Astrocyte of the spinal cord (primary cell): ENCODE data around the gene VPS33A.
"Not testable (repeated sequence)": the region's sequence is repeated elsewhere in the genome, so short reads cannot be mapped to it uniquely, and the experiment has no call there.

ENCODE experiments used
- DNase-seq: peaks from one replicate; pipeline ENCODE4 v3.0.0; 2011; ENCODE audit warnings: low read depth, low spot score
- H3K4me3 ChIP-seq: 2 replicates; pipeline ENCODE4 v1.5.1; 2011; ENCODE audit warnings: low read depth, mild to moderate bottlenecking, low read length, moderate library complexity
- CTCF ChIP-seq: IDR thresholded peaks from 2 replicates; pipeline ENCODE4 v1.5.1; 2012; ENCODE audit warnings: low read depth, mild to moderate bottlenecking, low read length, inconsistent platforms
- in situ Hi-C: cut with HindIII; loops from 2 replicates; pipeline ENCODE4 v1.10.0; 2017; ENCODE audit warnings: low sequenced_read_pairs

The VPS33A gene

GRCh38 chr12:122265476-122265875, 818 bp downstream of the VPS33A start:
- DNase-seq: no peak
- H3K4me3 ChIP-seq: peak overlapping the region; percentile 97
- in situ Hi-C loops: no loop called here
- no peak for TF ChIP-seq CTCF

- in situ Hi-C loops, H3K4me3 ChIP-seq, DNase-seq: not testable (repeated sequence)
Observed at GRCh38 chr12:122260735-122261134, 5.6 kb downstream of the VPS33A start.

- in situ Hi-C loops, DNase-seq, H3K4me3 ChIP-seq: not testable (repeated sequence)
Observed at GRCh38 chr12:122258939-122259338, 7.4 kb downstream of the VPS33A start.

- H3K4me3 ChIP-seq, DNase-seq, in situ Hi-C loops: not testable (repeated sequence)
Observed at GRCh38 chr12:122258462-122258861, 7.8 kb downstream of the VPS33A start.

- no peak for TF ChIP-seq CTCF
- DNase-seq: no peak
- in situ Hi-C loops: no loop called here
- no peak overlapping the region for H3K4me3 ChIP-seq
Observed at GRCh38 chr12:122250536-122250935, 15.8 kb downstream of the VPS33A start.

- DNase-seq: no peak
- no peak for TF ChIP-seq CTCF
- in situ Hi-C loops: no loop called here
- no peak overlapping the region for H3K4me3 ChIP-seq
Observed at GRCh38 chr12:122250047-122250446, 16.2 kb downstream of the VPS33A start.

GRCh38 chr12:122245553-122245952, 20.7 kb downstream of the VPS33A start:
- in situ Hi-C loops: no loop called here
- DNase-seq: no peak
- no peak overlapping the region for H3K4me3 ChIP-seq
- no peak for TF ChIP-seq CTCF

GRCh38 chr12:122244565-122245371, 21.5 kb downstream of the VPS33A start:
- no peak for DNase-seq
- H3K4me3 ChIP-seq: no peak overlapping the region
- TF ChIP-seq CTCF: no peak
- in situ Hi-C loops: no loop called here
